Tibial artery (tissue), 4 donors: ENCODE measurements around the gene AVPI1.

Experiments
- DNase-seq, 2 donors: peaks; one replicate each; pipeline ENCODE4 v3.0.0-alpha.2; 2019
- H3K27ac ChIP-seq, 2 donors: fragments of 200-600 bp; sonication (generic) in 1 of 2; 1 replicate in 1 of 2; 2 replicates in 1 of 2; pipeline ENCODE4 v1.5.1; 2018 to 2019; ENCODE audit warnings: mild to moderate bottlenecking in 1 of 2
- H3K27me3 ChIP-seq, 2 donors: fragments of 200-600 bp; sonication (generic) in 1 of 2; one replicate each; pipeline versions ENCODE4 v1.5.1 to v1.6.0; 2016 to 2019
- H3K36me3 ChIP-seq, 3 donors: fragments of 200-600 bp; sonication (generic) in 2 of 3; one replicate each; pipeline ENCODE4 v1.5.1; 2016 to 2019; ENCODE audit warnings: mild to moderate bottlenecking in 2 of 3
- H3K4me1 ChIP-seq, 4 donors: fragments of 200-600 bp; sonication (generic) in 2 of 4; 1 replicate in 3 of 4; 2 replicates in 1 of 4; pipeline ENCODE4 v1.5.1; 2016 to 2019
- H3K4me3 ChIP-seq, 2 donors: fragments of 200-600 bp; sonication (generic) in 1 of 2; 1 replicate in 1 of 2; 2 replicates in 1 of 2; pipeline ENCODE4 v1.5.1; 2018 to 2019; ENCODE audit warnings: mild to moderate bottlenecking in 2 of 2
- H3K9me3 ChIP-seq, 3 donors: fragments of 200-600 bp; sonication (generic) in 1 of 3; one replicate each; pipeline ENCODE4 v1.5.1; 2016 to 2019
- intact Hi-C: fragments of 100-400 bp; cut with DNase I; formaldehyde crosslinking; loops from one replicate; pipeline ENCODE4 v1.15.0; 2023; ENCODE audit warnings: low total_unique reads
- TF ChIP-seq, protein P1 (sequence below), 2 experiments: fragments of 200-600 bp in 1 of 2; fragments of 450-650 bp in 1 of 2; IDR thresholded peaks; one replicate each; pipeline ENCODE4 v1.5.1; 2017 to 2019; ENCODE audit warnings: antibody characterized with exemption in 2 of 2, mild to moderate bottlenecking in 1 of 2, moderate library complexity in 1 of 2

AVPI1 gene

DNA sequence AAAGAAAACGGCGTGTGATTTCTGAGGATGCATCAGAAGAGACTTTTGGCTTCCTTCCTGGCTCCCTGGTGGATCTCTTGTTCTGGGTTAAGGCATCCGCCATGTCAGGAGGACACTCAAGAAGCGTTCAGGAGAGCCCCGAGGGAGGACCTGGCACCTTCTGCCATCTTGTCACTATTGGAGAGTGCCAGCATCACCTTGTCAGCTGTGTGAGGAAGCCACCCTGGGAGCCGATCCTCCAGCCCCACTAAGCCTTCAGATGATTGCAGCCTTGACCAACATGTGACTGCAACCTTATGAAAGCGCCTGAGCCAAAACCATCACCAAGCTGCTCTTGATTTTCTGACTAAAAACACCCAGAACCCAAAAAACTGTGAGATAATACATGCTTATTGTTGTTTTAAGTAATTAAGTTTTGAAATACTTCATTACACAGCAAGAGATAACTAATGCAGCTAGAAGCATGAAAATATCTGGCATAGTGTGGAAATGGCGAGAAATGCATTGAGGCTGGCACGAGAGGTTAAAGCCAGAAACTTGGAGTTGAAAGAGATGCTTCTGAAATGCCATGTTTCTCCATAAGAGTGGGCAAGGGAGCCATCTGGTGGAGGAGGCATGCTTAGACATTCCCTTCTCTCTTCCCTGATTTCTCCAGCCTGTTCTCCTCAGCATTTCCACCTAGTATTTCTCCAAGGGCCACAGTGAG lies 44.5 kb upstream of the AVPI1 start:
- Histone ChIP-seq H3K4me3 (no peak overlapping the region), H3K27ac (peak overlapping the region in 1 of 2 donors; percentile 7), H3K9me3 (no peaks in the 10 kb centered on the region), H3K27me3 (no peaks in the 10 kb centered on the region), H3K36me3 (no peaks in the 10 kb centered on the region), H3K4me1 (peaks cover 0 to 16% (median 12%) of the 10 kb centered on the region in 4 donors)
- DNase-seq: peak; percentile 72 to 84
- TF ChIP-seq, protein P1, sequence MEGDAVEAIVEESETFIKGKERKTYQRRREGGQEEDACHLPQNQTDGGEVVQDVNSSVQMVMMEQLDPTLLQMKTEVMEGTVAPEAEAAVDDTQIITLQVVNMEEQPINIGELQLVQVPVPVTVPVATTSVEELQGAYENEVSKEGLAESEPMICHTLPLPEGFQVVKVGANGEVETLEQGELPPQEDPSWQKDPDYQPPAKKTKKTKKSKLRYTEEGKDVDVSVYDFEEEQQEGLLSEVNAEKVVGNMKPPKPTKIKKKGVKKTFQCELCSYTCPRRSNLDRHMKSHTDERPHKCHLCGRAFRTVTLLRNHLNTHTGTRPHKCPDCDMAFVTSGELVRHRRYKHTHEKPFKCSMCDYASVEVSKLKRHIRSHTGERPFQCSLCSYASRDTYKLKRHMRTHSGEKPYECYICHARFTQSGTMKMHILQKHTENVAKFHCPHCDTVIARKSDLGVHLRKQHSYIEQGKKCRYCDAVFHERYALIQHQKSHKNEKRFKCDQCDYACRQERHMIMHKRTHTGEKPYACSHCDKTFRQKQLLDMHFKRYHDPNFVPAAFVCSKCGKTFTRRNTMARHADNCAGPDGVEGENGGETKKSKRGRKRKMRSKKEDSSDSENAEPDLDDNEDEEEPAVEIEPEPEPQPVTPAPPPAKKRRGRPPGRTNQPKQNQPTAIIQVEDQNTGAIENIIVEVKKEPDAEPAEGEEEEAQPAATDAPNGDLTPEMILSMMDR (IDR thresholded peaks at IDR 0.05): peak; percentile 81 to 95
- intact Hi-C loops: loop anchor here (5.0 kb wide), 2 partner anchors 34 to 54 kb away; no protein-coding TSS in a partner anchor

DNA sequence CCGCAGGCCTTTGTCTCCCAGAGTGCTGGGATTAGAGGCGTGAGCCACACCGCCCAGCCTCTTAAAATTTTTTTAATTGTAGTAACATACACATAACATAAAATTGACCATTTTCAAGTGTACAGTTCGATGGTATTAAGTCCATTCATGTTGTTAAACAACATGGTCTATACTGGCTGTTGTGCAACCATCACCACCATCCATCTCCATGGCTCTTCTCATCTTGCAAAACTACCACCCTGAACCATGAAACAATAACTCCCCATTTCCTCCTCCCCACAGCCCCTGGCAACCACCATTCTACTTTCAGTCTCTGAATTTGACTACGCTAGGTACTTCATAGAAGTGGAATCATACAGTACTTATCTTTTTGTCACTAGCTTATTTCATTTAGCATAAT lies 42.0 kb upstream of the AVPI1 start:
- Histone ChIP-seq H3K9me3 (no peaks in the 10 kb centered on the region), H3K36me3 (no peaks in the 10 kb centered on the region), H3K4me3 (no peak overlapping the region), H3K27me3 (no peaks in the 10 kb centered on the region), H3K4me1 (peaks cover 0 to 17% (median 12%) of the 10 kb centered on the region in 4 donors), H3K27ac (no peak overlapping the region)
- no peak for DNase-seq
- TF ChIP-seq, protein P1 (IDR thresholded peaks at IDR 0.05): no peak
- intact Hi-C loops: no loop called here

DNA sequence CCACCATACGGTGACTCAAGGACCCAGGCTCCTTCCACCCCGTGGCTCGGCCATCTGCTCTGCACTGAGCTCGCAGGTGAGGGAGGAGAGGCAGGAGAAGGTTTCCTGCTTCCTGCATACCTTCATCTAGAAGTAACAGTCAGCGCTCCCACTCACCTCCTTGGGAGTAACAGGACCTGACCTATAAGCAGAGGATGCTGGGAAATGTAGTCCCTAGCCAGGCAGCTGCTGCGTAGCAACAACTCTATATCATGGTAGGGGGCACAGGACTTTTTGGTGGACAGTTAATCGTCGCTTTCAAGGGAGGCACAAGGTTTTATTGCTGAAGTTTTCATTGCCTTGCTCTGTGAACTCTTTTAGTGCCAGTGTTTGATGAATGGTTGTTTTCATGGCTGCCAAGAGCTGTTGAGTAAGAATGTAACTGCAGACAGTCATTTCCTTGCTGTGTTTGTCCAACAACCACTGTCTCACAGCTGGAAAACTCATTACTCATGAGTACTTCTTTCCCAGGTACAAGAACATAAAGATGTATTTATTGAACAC lies 39.7 kb upstream of the AVPI1 start:
- H3K4me1 ChIP-seq: peaks cover 0 to 23% (median 10%) of the 10 kb centered on the region in 4 donors
- no peaks in the 10 kb centered on the region for H3K27me3 ChIP-seq
- H3K27ac ChIP-seq: peak overlapping the region; percentile 59 to 82
- TF ChIP-seq, protein P1 (IDR thresholded peaks at IDR 0.05): no peak
- intact Hi-C loops: no loop called here
- no peak for DNase-seq
- H3K4me3 ChIP-seq: no peak overlapping the region
- no peaks in the 10 kb centered on the region for H3K9me3 ChIP-seq
- peaks cover 0 to 6% (median 0%) of the 10 kb centered on the region in 3 donors for H3K36me3 ChIP-seq

DNA sequence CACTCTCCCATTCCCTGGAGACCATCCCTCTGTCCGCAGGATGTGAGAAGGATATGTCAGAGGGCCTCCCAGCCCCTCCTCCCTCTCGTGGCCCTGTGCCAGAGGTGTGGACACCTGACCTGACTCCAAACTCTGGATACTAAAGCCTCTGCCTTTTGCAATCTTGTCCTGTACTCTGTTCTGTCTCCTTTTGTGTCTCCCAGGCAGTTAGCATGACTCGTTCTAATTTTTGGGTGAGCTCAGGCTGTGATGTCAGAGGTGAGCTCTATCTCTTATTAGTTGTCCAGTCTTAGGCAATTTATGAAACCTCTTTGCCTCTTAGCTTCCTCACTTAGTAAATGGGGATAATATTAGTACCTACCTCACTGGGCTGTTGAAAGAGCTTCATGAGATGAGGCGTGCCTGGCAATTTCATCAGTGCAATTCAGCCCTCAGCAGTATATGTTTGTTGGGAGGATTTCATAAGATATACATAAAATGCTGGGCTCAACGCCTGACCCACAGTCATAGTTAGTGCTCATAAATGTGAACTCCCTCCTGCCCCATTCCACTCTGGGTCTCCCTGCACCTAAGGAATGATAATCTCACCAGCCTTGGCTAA lies 37.4 kb upstream of the AVPI1 start:
- intact Hi-C loops: no loop called here
- Histone ChIP-seq H3K27me3 (no peaks in the 10 kb centered on the region), H3K4me3 (no peak overlapping the region), H3K36me3 (peaks cover 0 to 6% (median 1%) of the 10 kb centered on the region in 3 donors), H3K27ac (peak overlapping the region in 1 of 2 donors; percentile 9), H3K4me1 (peaks cover 0 to 21% (median 9%) of the 10 kb centered on the region in 4 donors), H3K9me3 (no peaks in the 10 kb centered on the region)
- TF ChIP-seq, protein P1 (IDR thresholded peaks at IDR 0.05): no peak
- no peak for DNase-seq

DNA sequence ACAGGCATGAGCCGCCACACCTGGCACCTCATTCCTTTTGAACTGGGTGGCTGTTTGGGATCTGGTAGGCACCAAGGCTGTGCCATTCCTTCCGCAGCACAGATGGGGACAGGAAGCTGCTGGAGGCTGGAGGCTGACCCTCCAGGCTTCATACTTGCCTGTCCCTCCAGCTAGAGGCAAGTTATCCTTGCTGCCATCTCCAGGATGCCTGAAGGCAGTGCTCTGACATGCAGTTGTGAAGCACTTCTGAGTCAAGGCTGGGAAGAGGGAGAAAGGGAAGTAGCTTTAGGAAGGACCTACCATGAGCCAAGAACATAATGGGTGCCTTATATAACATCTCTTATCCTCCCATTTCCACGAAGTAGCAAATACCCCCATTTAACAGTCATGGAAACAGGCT lies 36.0 kb upstream of the AVPI1 start:
- H3K4me1 ChIP-seq: peaks cover 8 to 36% (median 23%) of the 10 kb centered on the region in 4 donors
- no peak for DNase-seq
- TF ChIP-seq, protein P1 (IDR thresholded peaks at IDR 0.05): no peak
- no peak overlapping the region for H3K4me3 ChIP-seq
- H3K27me3 ChIP-seq: no peaks in the 10 kb centered on the region
- peaks cover 10 to 13% (median 11%) of the 10 kb centered on the region in 3 donors for H3K36me3 ChIP-seq
- no peak overlapping the region for H3K27ac ChIP-seq
- H3K9me3 ChIP-seq: no peaks in the 10 kb centered on the region
- intact Hi-C loops: no loop called here
